Measurements from ENCODE around the gene R3HDM1. TPM values are rescaled to one million over a fixed set of nuclear protein-coding genes. Genes with fewer than 3 reads are reported as not detected.

R3HDM1 gene
- total RNA-seq, 4 donors from 2014 or later: 15.9 to 88.3 (median 25.0) TPM

- Histone ChIP-seq H3K27ac (peak within 1 kb of the TSS; percentile 97 to 100 (median 98)), H3K4me3 (peak within 1 kb of the TSS; percentile 75 to 93 (median 82)), H3K27me3 (no peaks in the 10 kb centered on the region), H3K9me3 (no peaks in the 10 kb centered on the region), H3K36me3 (no peaks in the 10 kb centered on the region), H3K4me1 (peaks cover 0 to 12% (median 6%) of the 10 kb centered on the region in 4 donors)
- TF ChIP-seq CTCF (IDR thresholded peaks at IDR 0.05) (peak in 3 of 6 experiments; percentile 42 to 55 (median 47)), POLR2A (IDR thresholded peaks at IDR 0.05) (peak; percentile 90 to 91)
- DNase-seq: peak; percentile 94 to 99 (median 97)
Measured at GRCh38 chr2:135741395-135742324, 210.4 kb downstream of the R3HDM1 start, which contains the start of gene UBXN4. Gene UBXN4, plus strand, starts transcription at chr2:135741855. Its CDS starts 75 bp downstream, at chr2:135741930.

GRCh38 chr2:135742325-135742757, 211.1 kb downstream of the R3HDM1 start:
- Histone ChIP-seq H3K36me3 (no peaks in the 10 kb centered on the region), H3K4me1 (peaks cover 0 to 12% (median 6%) of the 10 kb centered on the region in 4 donors), H3K4me3 (peak overlapping the region; percentile 75 to 93 (median 82)), H3K9me3 (no peaks in the 10 kb centered on the region), H3K27ac (peak overlapping the region; percentile 97 to 100 (median 98)), H3K27me3 (no peaks in the 10 kb centered on the region)
- TF ChIP-seq POLR2A (IDR thresholded peaks at IDR 0.05): peak; percentile 32 to 69
- TF ChIP-seq CTCF (IDR thresholded peaks at IDR 0.05): no peak
- peak; percentile 36 to 74 (median 63) for DNase-seq

GRCh38 chr2:135743860-135744259, 212.6 kb downstream of the R3HDM1 start:
- H3K4me3 ChIP-seq: peak overlapping the region in 2 of 4 donors; percentile 14 to 93
- H3K9me3 ChIP-seq: no peaks in the 10 kb centered on the region
- no peak overlapping the region for H3K27ac ChIP-seq
- peaks cover 0 to 15% (median 0%) of the 10 kb centered on the region in 3 donors for H3K36me3 ChIP-seq
- H3K4me1 ChIP-seq: peaks cover 0 to 12% (median 6%) of the 10 kb centered on the region in 4 donors
- TF ChIP-seq CTCF (IDR thresholded peaks at IDR 0.05) (no peak), POLR2A (IDR thresholded peaks at IDR 0.05) (no peak)
- DNase-seq: no peak
- H3K27me3 ChIP-seq: no peaks in the 10 kb centered on the region

GRCh38 chr2:135744760-135745314, 213.6 kb downstream of the R3HDM1 start:
- TF ChIP-seq CTCF (IDR thresholded peaks at IDR 0.05) (no peak), POLR2A (IDR thresholded peaks at IDR 0.05) (no peak)
- peaks cover 0 to 12% (median 6%) of the 10 kb centered on the region in 4 donors for H3K4me1 ChIP-seq
- H3K27ac ChIP-seq: no peak overlapping the region
- H3K4me3 ChIP-seq: no peak overlapping the region
- H3K9me3 ChIP-seq: no peaks in the 10 kb centered on the region
- DNase-seq: no peak
- no peaks in the 10 kb centered on the region for H3K27me3 ChIP-seq
- H3K36me3 ChIP-seq: peaks cover 0 to 24% (median 0%) of the 10 kb centered on the region in 3 donors

GRCh38 chr2:135745545-135745944, 214.3 kb downstream of the R3HDM1 start:
- Histone ChIP-seq H3K9me3 (no peaks in the 10 kb centered on the region), H3K27me3 (no peaks in the 10 kb centered on the region), H3K4me1 (peaks cover 0 to 12% (median 6%) of the 10 kb centered on the region in 4 donors), H3K27ac (no peak overlapping the region), H3K36me3 (peaks cover 0 to 31% (median 0%) of the 10 kb centered on the region in 3 donors), H3K4me3 (no peak overlapping the region)
- no peak for TF ChIP-seq POLR2A (IDR thresholded peaks at IDR 0.05)
- no peak for TF ChIP-seq CTCF (IDR thresholded peaks at IDR 0.05)
- no peak for DNase-seq
